ENCODE measurements around the gene ANAPC15. TPM values are rescaled to one million over a fixed set of nuclear protein-coding genes. Genes with fewer than 3 reads are reported as not detected.

The ANAPC15 gene
- total and polyA plus RNA-seq, 9 of the 15 experiments (the other 6 are each of a cell fraction or from before 2014, with no cell fraction given): 53.0 to 254 (median 75.7) TPM

GRCh38 chr11:72112143-72112977 lies at the start of gene ANAPC15 (continued):
- TF ChIP-seq ZNF395 (CRISPR knock-in tag; IDR thresholded peaks at IDR 0.05): peak; percentile 66; the same call in 1 of the 2 replicates
- no peak for TF ChIP-seq ZSCAN32 (CRISPR knock-in tag; IDR thresholded peaks at IDR 0.05)
- no peak for TF ChIP-seq SAFB (IDR thresholded peaks at IDR 0.05; ENCODE audit: borderline replicate concordance, low read depth, low read length)
- no peak for TF ChIP-seq PURB (CRISPR knock-in tag; IDR thresholded peaks at IDR 0.05; ENCODE audit: low read depth)
- peak; percentile 21; the same call in 1 of the 2 replicates for TF ChIP-seq NFRKB (IDR thresholded peaks at IDR 0.05; ENCODE audit: low read depth)
- no peak for TF ChIP-seq ZBTB43 (CRISPR knock-in tag; IDR thresholded peaks at IDR 0.05)
- peak; percentile 88 for TF ChIP-seq SPI1 (IDR thresholded peaks at IDR 0.05; ENCODE audit: borderline replicate concordance, low read depth, low read length)
- no peak for TF ChIP-seq IRF9 (tag; IDR thresholded peaks at IDR 0.05)
- TF ChIP-seq PATZ1 (CRISPR knock-in tag; IDR thresholded peaks at IDR 0.05; ENCODE audit: borderline replicate concordance): no peak
- TF ChIP-seq STAT5B (CRISPR knock-in tag; IDR thresholded peaks at IDR 0.05): no peak
- TF ChIP-seq ZNF282 (CRISPR knock-in tag; IDR thresholded peaks at IDR 0.05): no peak
- no peak for TF ChIP-seq XRCC3 (IDR thresholded peaks at IDR 0.05)
- no peak for TF ChIP-seq YBX1 (IDR thresholded peaks at IDR 0.05)
- TF ChIP-seq BDP1 (IDR thresholded peaks at IDR 0.05; ENCODE audit: insufficient read depth, insufficient read length): no peak
- TF ChIP-seq ZNF316 (IDR thresholded peaks at IDR 0.05): peak; percentile 33; the same call in 1 of the 2 replicates
- no peak for TF ChIP-seq MXD1 (CRISPR knock-in tag; IDR thresholded peaks at IDR 0.05; ENCODE audit: borderline replicate concordance, poor library complexity, severe bottlenecking)
- TF ChIP-seq AFF4 (CRISPR knock-in tag; IDR thresholded peaks at IDR 0.05): no peak
